T-cell (primary cell): Measurements from ENCODE around the gene GADD45A. TPM values are rescaled to one million over a fixed set of nuclear protein-coding genes. Genes with fewer than 3 reads are reported as not detected.
"Not testable (repeated sequence)": the region's sequence is repeated elsewhere in the genome, so short reads cannot be mapped to it uniquely, and the experiment has no call there.

ENCODE experiments used
- ATAC-seq, 4 experiments: fragments of 200-7000 bp in 3 of 4; fragments of 150-1000 bp in 1 of 4; cut with Tn5 transposase; replicated peaks in 1 of 4; 1 replicate in 3 of 4; 2 replicates in 1 of 4; pipeline ENCODE4 v1.10.0; 2021; ENCODE audit warnings: moderate library complexity in 3 of 4, mild to moderate bottlenecking in 2 of 4, moderate number of reproducible peaks in 1 of 4
- CTCF ChIA-PET, 2 donors: fragments of 300-600 bp; sonication (Branson Sonifier 250); formaldehyde crosslinking; loops; one replicate each; lab custom pipeline; 2022; ENCODE audit warnings: antibody characterized with exemption in 2 of 2; lab: Charles Lee
- POLR2A ChIA-PET, 2 donors: fragments of 300-600 bp; sonication (Branson Sonifier 250); formaldehyde crosslinking; loops; one replicate each; lab custom pipeline; 2022; ENCODE audit warnings: antibody characterized with exemption in 2 of 2; lab: Charles Lee
- DNase-seq, 35 experiments: peaks; one replicate each; pipeline versions ENCODE4 v3.0.0 to v3.0.0-alpha.2; 2013 to 2023
- H3K27ac ChIP-seq: one replicate; pipeline ENCODE4 v1.5.1; 2013; ENCODE audit warnings: low read length
- H3K27me3 ChIP-seq, 2 experiments: replicated peaks in 1 of 2; 1 replicate in 1 of 2; 2 replicates in 1 of 2; pipeline versions ENCODE4 v1.6.1 to v1.7.0; 2013; ENCODE audit warnings: low read length in 1 of 2, mixed read lengths in 1 of 2; ENCODE audit not compliant: control insufficient read depth in 2 of 2, insufficient read depth in 2 of 2; ENCODE audit errors: extremely low read depth in 1 of 2
- H3K36me3 ChIP-seq, 2 donors: 1 replicate in 1 of 2; 2 replicates in 1 of 2; pipeline versions ENCODE4 v1.6.1 to v1.7.0; 2013; ENCODE audit warnings: low read length in 1 of 2; ENCODE audit not compliant: control insufficient read depth in 2 of 2, insufficient read depth in 1 of 2; ENCODE audit errors: extremely low read depth in 1 of 2
- H3K4me1 ChIP-seq, 2 experiments: 1 replicate in 1 of 2; 2 replicates in 1 of 2; pipeline versions ENCODE4 v1.6.1 to v1.7.0; 2013; ENCODE audit warnings: low read length in 2 of 2, mixed read lengths in 1 of 2; ENCODE audit not compliant: insufficient read depth in 2 of 2, control insufficient read depth in 1 of 2; ENCODE audit errors: extremely low read depth in 1 of 2
- H3K4me3 ChIP-seq, 2 donors: 1 replicate in 1 of 2; 2 replicates in 1 of 2; pipeline versions ENCODE4 v1.5.1 to v1.7.0; 2013; ENCODE audit warnings: mild to moderate bottlenecking in 2 of 2, low read length in 1 of 2, moderate library complexity in 1 of 2; ENCODE audit not compliant: control insufficient read depth in 1 of 2; ENCODE audit errors: extremely low read depth in 1 of 2
- H3K9me3 ChIP-seq: 2 replicates; pipeline ENCODE4 v1.7.0; 2013
- H3K27ac Mint-ChIP-seq, 2 donors: one replicate each; pipeline ENCODE4 v1.8.0; 2020 to 2021; ENCODE audit warnings: mild to moderate bottlenecking in 2 of 2, mixed read lengths in 2 of 2
- H3K27me3 Mint-ChIP-seq, 2 donors: one replicate each; pipeline ENCODE4 v1.8.0; 2021 to 2022; ENCODE audit warnings: mixed read lengths in 2 of 2
- H3K36me3 Mint-ChIP-seq: one replicate; pipeline ENCODE4 v1.8.0; 2021; ENCODE audit warnings: mixed read lengths
- H3K4me1 Mint-ChIP-seq, 3 donors: one replicate each; pipeline ENCODE4 v1.8.0; 2020 to 2022; ENCODE audit warnings: mixed read lengths in 3 of 3, mild to moderate bottlenecking in 1 of 3
- H3K4me3 Mint-ChIP-seq, 3 donors: one replicate each; pipeline ENCODE4 v1.8.0; 2020 to 2022; ENCODE audit warnings: mild to moderate bottlenecking in 3 of 3, mixed read lengths in 3 of 3, moderate library complexity in 3 of 3
- H3K9me3 Mint-ChIP-seq, 3 donors: one replicate each; pipeline ENCODE4 v1.8.0; 2020 to 2022; ENCODE audit warnings: mixed read lengths in 3 of 3
- WGBS: methylation state at CpG from one replicate; pipeline ENCODE4 v1.1.5; 2013; ENCODE audit warnings: missing lambda C conversion rate; ENCODE audit not compliant: insufficient coverage; 5-methylcytosine and 5-hydroxymethylcytosine counted together
- total RNA-seq, 35 experiments: library from RNA in 6 of 35; stranded (reverse) in 6 of 35; fragments of 120-200 nt in 1 of 35; gene quantifications; one replicate each; pipeline versions ENCODE4 v1.2.1 to v1.2.4 and lab custom pipeline; 2013 to 2026

Gene GADD45A
- total RNA-seq, 5 donors from 2014 or later (not counting 1 experiment from before 2014, with no cell fraction given): 16.0 to 85.8 (median 21.9) TPM

DNA sequence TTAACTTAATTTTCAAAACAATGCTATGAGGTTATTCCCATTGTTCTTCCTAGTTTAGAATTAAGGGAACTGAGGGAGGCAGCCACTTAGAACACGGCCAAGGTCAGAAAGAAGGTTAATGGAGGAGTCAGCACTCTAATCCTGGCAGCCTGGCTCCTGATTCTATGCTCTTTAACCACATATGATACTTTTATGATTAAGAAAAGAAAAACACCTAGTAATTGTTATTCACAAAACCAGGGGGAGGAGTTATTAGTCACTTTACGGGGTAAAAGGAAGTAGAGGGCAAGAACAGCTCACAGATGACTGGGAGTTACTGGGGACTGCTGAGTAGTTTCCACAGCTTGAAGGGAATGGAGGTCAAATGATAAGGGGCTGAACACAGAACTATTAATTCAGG lies 38.6 kb downstream of the GADD45A start:
- Mint-ChIP-seq H3K9me3 (no peaks in the 10 kb centered on the region), H3K4me3 (no peak overlapping the region), H3K27me3 (peaks cover 3 to 4% of the 10 kb centered on the region in 2 donors), H3K4me1 (no peaks in the 10 kb centered on the region), H3K27ac (no peak overlapping the region), H3K36me3 (no peaks in the 10 kb centered on the region)
- ChIA-PET POLR2A (no interaction called here), CTCF (interaction anchor here in 1 of 2 donors (0.5 to 0.6 kb wide), 2 partner anchors 37 to 39 kb away, joined by 3 read pairs; partner anchors contain the start of gene GADD45A)
- 0% methylated on average over 1 of the region's 2 CpGs for WGBS
- DNase-seq (no peak), ATAC-seq (no peak)
- no peaks in the 10 kb centered on the region for H3K9me3 ChIP-seq
- H3K4me1 ChIP-seq: no peaks in the 10 kb centered on the region
- H3K4me3 ChIP-seq: no peak overlapping the region
- H3K27me3 ChIP-seq: peaks cover 0 to 5% of the 10 kb centered on the region in 2 experiments
- H3K36me3 ChIP-seq: no peaks in the 10 kb centered on the region
- H3K27ac ChIP-seq: no peak overlapping the region

DNA sequence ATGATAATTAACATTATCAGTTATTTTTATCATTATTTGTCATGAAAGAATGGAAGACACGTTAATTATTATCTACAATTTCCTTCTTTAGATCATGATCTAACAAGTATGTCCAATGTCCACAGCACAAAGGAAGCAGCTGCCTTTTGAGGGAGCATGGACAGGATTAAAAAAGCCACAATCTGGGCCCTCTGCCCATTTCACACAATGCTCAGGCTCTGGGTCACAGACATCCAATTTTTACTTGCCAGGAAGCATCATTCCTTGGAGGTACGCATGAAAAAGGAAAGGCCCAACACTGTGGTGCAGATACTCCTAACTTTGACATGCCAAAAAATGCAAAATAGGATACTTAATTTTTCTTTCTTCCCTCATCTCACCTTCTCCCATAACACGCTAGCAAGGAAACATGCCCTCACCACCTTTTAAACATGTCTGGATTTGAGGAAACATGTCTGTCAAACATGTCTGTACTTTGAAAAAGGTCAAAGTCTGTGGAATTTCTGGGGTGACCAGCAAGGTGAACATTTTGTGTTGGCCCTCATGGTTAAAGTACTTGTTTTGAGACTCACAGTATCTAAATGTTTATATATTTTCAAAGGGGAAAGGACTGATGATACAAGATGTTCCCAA lies 40.0 kb downstream of the GADD45A start:
- ChIA-PET CTCF (no interaction called here), POLR2A (no interaction called here)
- Histone ChIP-seq H3K27me3 (peaks cover 0 to 5% of the 10 kb centered on the region in 2 experiments), H3K4me1 (no peaks in the 10 kb centered on the region), H3K4me3 (no peak overlapping the region), H3K36me3 (no peaks in the 10 kb centered on the region), H3K27ac (no peak overlapping the region), H3K9me3 (no peaks in the 10 kb centered on the region)
- Mint-ChIP-seq H3K36me3 (no peaks in the 10 kb centered on the region), H3K4me3 (no peak overlapping the region), H3K27me3 (peaks cover 2 to 3% of the 10 kb centered on the region in 2 donors), H3K9me3 (no peaks in the 10 kb centered on the region), H3K4me1 (no peaks in the 10 kb centered on the region), H3K27ac (no peak overlapping the region)
- ATAC-seq (no peak), DNase-seq (no peak)
- 100% methylated on average over 1 of the region's 3 CpGs for WGBS

DNA sequence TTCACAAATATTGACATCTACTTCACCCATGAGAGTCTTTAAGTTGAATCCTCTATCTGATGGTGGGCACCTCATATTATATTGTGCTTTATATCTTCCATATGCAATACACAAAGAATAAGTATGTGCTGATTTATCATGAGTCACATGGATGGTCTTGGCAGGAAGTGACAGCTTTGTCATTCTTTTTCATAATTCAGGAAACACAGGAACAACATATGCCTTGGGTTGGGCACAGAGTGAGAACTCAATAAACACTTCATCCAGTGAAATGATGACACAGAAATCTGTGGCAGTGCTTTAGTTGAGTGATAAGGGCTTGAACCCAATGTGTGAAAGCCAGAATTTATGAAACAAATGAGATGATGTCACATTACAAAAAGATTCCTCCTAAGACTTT lies 41.2 kb downstream of the GADD45A start:
- POLR2A ChIA-PET: no interaction called here
- Mint-ChIP-seq H3K36me3 (no peaks in the 10 kb centered on the region), H3K4me3 (no peak overlapping the region), H3K9me3 (no peaks in the 10 kb centered on the region), H3K27me3 (no peaks in the 10 kb centered on the region), H3K27ac (no peak overlapping the region), H3K4me1 (no peaks in the 10 kb centered on the region)
- no peaks in the 10 kb centered on the region for H3K36me3 ChIP-seq
- H3K4me3 ChIP-seq: no peak overlapping the region
- DNase-seq (no peak), ATAC-seq (no peak)
- H3K4me1 ChIP-seq: no peaks in the 10 kb centered on the region
- H3K9me3 ChIP-seq: no peaks in the 10 kb centered on the region
- CTCF ChIA-PET: no interaction called here
- H3K27ac ChIP-seq: no peak overlapping the region
- H3K27me3 ChIP-seq: peaks cover 0 to under 1% of the 10 kb centered on the region in 2 experiments

DNA sequence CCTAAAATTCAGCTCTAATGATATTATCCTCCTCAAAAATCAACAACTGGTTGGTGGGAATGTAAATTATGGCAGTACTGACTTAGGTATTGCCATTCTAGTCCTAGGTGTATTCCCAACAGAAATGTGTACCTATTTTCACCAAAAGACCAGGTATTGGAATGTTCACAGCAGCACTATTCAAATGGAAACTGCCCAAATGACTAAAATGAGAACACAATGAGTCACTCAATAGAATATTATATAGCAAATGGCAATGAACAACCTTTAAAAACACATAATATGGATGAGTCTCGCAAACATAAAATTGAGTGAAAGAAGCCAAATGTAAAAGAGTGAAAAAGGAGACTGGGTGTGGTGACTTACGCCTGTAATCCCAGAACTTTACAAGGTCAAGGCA lies 44.9 kb downstream of the GADD45A start:
- Histone ChIP-seq H3K36me3 (no peaks in the 10 kb centered on the region), H3K4me1 (peaks cover 0 to 12% of the 10 kb centered on the region in 2 experiments), H3K27ac (no peak overlapping the region), H3K4me3 (no peak overlapping the region), H3K27me3 (no peaks in the 10 kb centered on the region), H3K9me3 (no peaks in the 10 kb centered on the region)
- no peaks in the 10 kb centered on the region for H3K27me3 Mint-ChIP-seq
- ChIA-PET POLR2A (no interaction called here), CTCF (no interaction called here)
- H3K4me3 Mint-ChIP-seq: no peak overlapping the region
- H3K36me3 Mint-ChIP-seq: no peaks in the 10 kb centered on the region
- no CpG with 5 or more reads among the region's 2 CpGs for WGBS
- DNase-seq: no peak
- H3K9me3 Mint-ChIP-seq: no peaks in the 10 kb centered on the region
- H3K4me1 Mint-ChIP-seq: peaks cover 0 to 8% (median 7%) of the 10 kb centered on the region in 3 donors
- no peak overlapping the region for H3K27ac Mint-ChIP-seq
- ATAC-seq: no peak

DNA sequence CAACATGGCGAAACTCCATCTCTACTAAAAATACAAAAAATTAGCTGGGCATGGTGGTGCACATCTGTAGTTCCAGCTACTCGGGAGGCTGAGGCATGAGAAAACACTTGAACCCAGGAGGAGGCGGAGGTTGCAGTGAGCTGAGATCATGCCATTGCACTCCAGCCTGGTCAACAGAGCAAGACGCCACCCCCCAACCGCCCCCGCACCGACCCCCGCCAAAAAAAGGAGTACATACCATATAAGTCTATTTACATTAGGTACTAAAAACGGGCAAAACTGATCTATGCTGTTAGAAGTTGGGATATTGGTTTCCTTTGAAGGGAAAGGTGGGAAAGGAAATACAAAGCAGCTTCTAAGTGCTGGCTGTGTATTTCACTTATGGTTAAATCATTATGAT lies 45.3 kb downstream of the GADD45A start:
- 80% methylated on average over 2 of the region's 9 CpGs for WGBS
- CTCF ChIA-PET, H3K4me3 Mint-ChIP-seq, ATAC-seq, H3K27ac ChIP-seq, DNase-seq, H3K36me3 Mint-ChIP-seq, H3K36me3 ChIP-seq, H3K4me3 ChIP-seq, H3K27ac Mint-ChIP-seq, H3K27me3 ChIP-seq, H3K4me1 Mint-ChIP-seq, H3K27me3 Mint-ChIP-seq, H3K9me3 ChIP-seq, H3K9me3 Mint-ChIP-seq: not testable (repeated sequence)
- POLR2A ChIA-PET: interaction anchor here in 1 of 2 donors (0.7 kb wide), 1 partner anchor 749 kb away, joined by 12 read pairs; no protein-coding TSS in a partner anchor
- peaks cover 0 to 12% of the 10 kb centered on the region in 2 experiments for H3K4me1 ChIP-seq

DNA sequence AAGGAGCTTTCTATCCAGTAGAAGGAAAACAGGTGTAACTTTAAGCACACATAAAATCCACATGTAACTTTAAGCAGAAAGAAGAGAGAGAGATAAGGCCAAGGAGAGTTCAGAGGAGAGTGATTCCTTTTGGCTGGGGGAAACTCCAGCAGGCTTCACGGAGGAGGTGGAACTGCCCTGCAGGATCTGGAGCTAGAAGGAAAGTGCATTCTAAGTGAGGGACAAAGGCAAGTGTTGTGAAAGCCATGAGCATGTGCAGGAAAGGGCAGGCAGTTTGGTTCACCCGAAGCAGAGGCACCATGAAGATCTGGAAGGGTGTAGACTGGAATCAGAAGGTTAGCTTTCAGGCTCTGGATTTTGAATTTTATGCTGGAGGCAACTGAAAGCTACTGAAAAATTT lies 46.3 kb downstream of the GADD45A start:
- H3K9me3 ChIP-seq: no peaks in the 10 kb centered on the region
- ChIA-PET CTCF (interaction anchor here in 1 of 2 donors (0.9 kb wide), 1 partner anchor 29 kb away, joined by 4 read pairs; no protein-coding TSS in a partner anchor), POLR2A (no interaction called here)
- no peaks in the 10 kb centered on the region for H3K36me3 Mint-ChIP-seq
- no peaks in the 10 kb centered on the region for H3K27me3 ChIP-seq
- H3K9me3 Mint-ChIP-seq: no peaks in the 10 kb centered on the region
- H3K27ac ChIP-seq: no peak overlapping the region
- H3K4me3 ChIP-seq: no peak overlapping the region
- no peaks in the 10 kb centered on the region for H3K27me3 Mint-ChIP-seq
- WGBS: 90% methylated on average over 2 of the region's 2 CpGs
- H3K27ac Mint-ChIP-seq: no peak overlapping the region
- no peak overlapping the region for H3K4me3 Mint-ChIP-seq
- ATAC-seq: no peak
- H3K4me1 ChIP-seq: peaks cover 7 to 13% of the 10 kb centered on the region in 2 experiments
- H3K4me1 Mint-ChIP-seq: peaks cover 8 to 20% (median 20%) of the 10 kb centered on the region in 3 donors
- H3K36me3 ChIP-seq: no peaks in the 10 kb centered on the region
- DNase-seq: no peak
